PC-9 (cell line): ENCODE measurements around the gene SDK2. TPM values are rescaled to one million over a fixed set of nuclear protein-coding genes. Genes with fewer than 3 reads are reported as not detected.

Experiments
- BruUV-seq: library from RNA; stranded (reverse); fragments of 400-500 nt; replicated peaks from 2 replicates; lab custom pipeline; 2021; lab: Mats Ljungman, UMichigan
- CTCF ChIA-PET: fragments of 300-600 bp; sonication (Branson Sonifier 250); formaldehyde crosslinking; loops from one replicate; lab custom pipeline; 2022; ENCODE audit warnings: antibody characterized with exemption; lab: Charles Lee
- POLR2A ChIA-PET: fragments of 300-600 bp; sonication (Branson Sonifier 250); formaldehyde crosslinking; loops from one replicate; lab custom pipeline; 2022; ENCODE audit warnings: antibody characterized with exemption; ENCODE audit not compliant: unreplicated experiment; lab: Charles Lee
- DNase-seq, 2 experiments: peaks; one replicate each; pipeline versions ENCODE4 v3.0.0 to v3.0.0-alpha.2; 2015 to 2022; ENCODE audit warnings: mixed read lengths in 1 of 2
- H2AFZ ChIP-seq: fragments of 200-600 bp; sonication (generic); 2 replicates; pipeline ENCODE4 v1.8.1; 2017; ENCODE audit warnings: antibody characterized with exemption
- H3F3A ChIP-seq: fragments of 200-600 bp; sonication (generic); 2 replicates; pipeline ENCODE4 v1.8.1; 2017; ENCODE audit warnings: antibody characterized with exemption, mild to moderate bottlenecking, low read depth; ENCODE audit not compliant: insufficient read depth
- H3K27ac ChIP-seq: fragments of 200-600 bp; sonication (generic); 2 replicates; pipeline ENCODE4 v1.6.1; 2016; ENCODE audit warnings: mixed run types
- H3K27me3 ChIP-seq: fragments of 200-600 bp; sonication (generic); 2 replicates; pipeline ENCODE4 v1.6.1; 2016; ENCODE audit warnings: low read depth, mixed run types; ENCODE audit not compliant: insufficient read depth
- H3K36me3 ChIP-seq: fragments of 200-600 bp; sonication (generic); 2 replicates; pipeline ENCODE4 v1.6.1; 2016; ENCODE audit warnings: low read depth, mixed run types
- H3K4me1 ChIP-seq: fragments of 200-600 bp; sonication (generic); replicated peaks from 2 replicates; pipeline ENCODE4 v1.6.1; 2016; ENCODE audit warnings: mixed run types; ENCODE audit not compliant: insufficient read depth
- H3K4me2 ChIP-seq: fragments of 200-600 bp; sonication (generic); 2 replicates; pipeline ENCODE4 v1.6.1; 2017; ENCODE audit warnings: mixed run types
- H3K4me3 ChIP-seq: fragments of 200-600 bp; sonication (generic); 2 replicates; pipeline ENCODE4 v1.6.1; 2016; ENCODE audit warnings: mixed run types
- H3K79me2 ChIP-seq: fragments of 200-600 bp; sonication (generic); 2 replicates; pipeline ENCODE4 v1.6.1; 2017; ENCODE audit warnings: low read depth, mixed run types
- H3K9me2 ChIP-seq: fragments of 200-600 bp; sonication (generic); 2 replicates; pipeline ENCODE4 v1.8.1; 2017; ENCODE audit warnings: mild to moderate bottlenecking; ENCODE audit not compliant: insufficient read depth
- H3K9me3 ChIP-seq: fragments of 200-600 bp; sonication (generic); 2 replicates; pipeline ENCODE4 v1.8.1; 2016; ENCODE audit warnings: low read depth; ENCODE audit not compliant: insufficient read depth
- H4K20me1 ChIP-seq: fragments of 200-600 bp; sonication (generic); 2 replicates; pipeline ENCODE4 v1.8.1; 2017; ENCODE audit not compliant: insufficient read depth
- CTCF ChIP-seq: fragments of 200-600 bp; sonication (generic); conservative IDR thresholded peaks from 2 replicates; pipeline ENCODE4 v1.6.1; 2017; ENCODE audit warnings: mixed run types, antibody characterized with exemption, mild to moderate bottlenecking, moderate library complexity
- EZH2 ChIP-seq: fragments of 200-600 bp; sonication (generic); IDR thresholded peaks from 2 replicates; pipeline ENCODE4 v1.8.0; 2017; ENCODE audit warnings: antibody characterized with exemption, low read depth
- intact Hi-C: fragments of 100-400 bp; cut with micrococcal nuclease; formaldehyde crosslinking; loops from one replicate; pipeline ENCODE4 v1.10.0; 2022; ENCODE audit not compliant: unreplicated experiment
- total RNA-seq: library from RNA; stranded (reverse); gene quantifications from 2 replicates; pipeline ENCODE4 v1.2.3, GENCODE V29; 2021

The SDK2 gene
- total RNA-seq, 1 experiment from 2014 or later, result 0.04 TPM

GRCh38 chr17:73388578-73388905, 255.7 kb downstream of the SDK2 start:
- ChIA-PET CTCF (interaction anchor here (0.9 kb wide), 1 partner anchor 19 kb away, joined by 12 read pairs; no protein-coding TSS in a partner anchor), POLR2A (no interaction called here)
- no TSS peak for BruUV-seq

DNA sequence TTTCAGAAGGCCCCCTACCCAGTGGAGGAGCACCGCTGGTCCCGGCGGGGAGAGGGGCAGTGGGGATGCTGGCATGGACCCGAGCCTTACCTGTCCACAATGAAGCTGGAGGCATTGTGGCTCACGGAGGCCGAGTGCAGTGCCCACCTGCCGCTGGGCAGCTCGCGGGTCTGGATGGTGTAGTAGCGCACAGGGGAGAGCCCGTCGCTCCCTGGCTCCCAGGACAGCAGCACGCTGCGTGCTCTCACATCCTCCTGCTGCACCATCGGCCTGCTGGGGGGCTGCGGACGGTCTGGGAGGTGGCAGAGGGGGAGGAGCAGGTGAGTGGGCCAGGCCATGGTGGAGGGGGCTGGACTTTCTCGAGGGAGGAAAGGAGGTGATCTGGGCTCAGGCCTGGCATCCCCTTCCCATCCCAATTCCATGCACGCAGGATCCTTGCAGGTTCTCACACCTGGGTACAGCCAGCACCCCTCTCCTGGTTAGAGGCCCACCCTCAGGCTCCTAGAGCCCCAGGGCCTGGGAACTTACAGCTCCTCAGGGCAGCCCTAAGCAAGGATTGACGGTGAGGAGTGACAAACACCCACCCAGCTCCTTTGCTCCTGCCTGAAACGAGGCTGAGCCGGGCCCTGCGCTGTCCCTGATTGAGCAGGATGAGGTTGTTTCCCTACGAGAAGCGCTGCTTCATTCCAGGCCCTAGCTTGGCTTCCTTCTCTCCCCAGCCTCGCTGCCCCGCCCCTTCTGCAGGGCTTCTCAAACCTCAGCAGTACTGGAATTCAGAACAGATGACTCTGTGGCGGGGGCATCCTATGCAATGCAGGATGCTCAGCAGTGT, 256.3 kb downstream of the SDK2 start:
- CTCF ChIA-PET, result no interaction called here
- H3K79me2 ChIP-seq, result no peaks in the 10 kb centered on the region
- no peak for DNase-seq
- H3K4me3 ChIP-seq, result no peak overlapping the region
- no peaks in the 10 kb centered on the region for H3F3A ChIP-seq
- TF ChIP-seq EZH2, result no peak
- no peak for TF ChIP-seq CTCF
- H4K20me1 ChIP-seq, result no peaks in the 10 kb centered on the region
- no peaks in the 10 kb centered on the region for H3K9me3 ChIP-seq
- no peak overlapping the region for H3K4me2 ChIP-seq
- H3K9me2 ChIP-seq, result no peaks in the 10 kb centered on the region
- no peak overlapping the region for H3K27ac ChIP-seq
- H3K27me3 ChIP-seq, result peaks cover 82% of the 10 kb centered on the region
- no peak overlapping the region for H2AFZ ChIP-seq
- POLR2A ChIA-PET, result no interaction called here
- BruUV-seq, result no TSS peak
- intact Hi-C loops, result no loop called here
- H3K36me3 ChIP-seq, result no peaks in the 10 kb centered on the region
- no peaks in the 10 kb centered on the region for H3K4me1 ChIP-seq

More at GRCh38 chr17:73388578-73388905, 255.7 kb downstream of the SDK2 start:
- Histone ChIP-seq H3K9me3 (no peaks in the 10 kb centered on the region), H3K9me2 (no peaks in the 10 kb centered on the region), H3F3A (no peaks in the 10 kb centered on the region), H3K4me1 (no peaks in the 10 kb centered on the region), H2AFZ (no peak overlapping the region), H3K4me2 (no peak overlapping the region), H3K4me3 (no peak overlapping the region), H3K27me3 (peaks cover 76% of the 10 kb centered on the region), H3K79me2 (no peaks in the 10 kb centered on the region), H4K20me1 (0 out of 2 replicates have a peak, but pooled peaks cover 1% of the 10 kb centered on the region), H3K36me3 (no peaks in the 10 kb centered on the region), H3K27ac (no peak overlapping the region)
- TF ChIP-seq EZH2 (no peak), CTCF (no peak)
- intact Hi-C loops, result no loop called here
- DNase-seq, result no peak

DNA sequence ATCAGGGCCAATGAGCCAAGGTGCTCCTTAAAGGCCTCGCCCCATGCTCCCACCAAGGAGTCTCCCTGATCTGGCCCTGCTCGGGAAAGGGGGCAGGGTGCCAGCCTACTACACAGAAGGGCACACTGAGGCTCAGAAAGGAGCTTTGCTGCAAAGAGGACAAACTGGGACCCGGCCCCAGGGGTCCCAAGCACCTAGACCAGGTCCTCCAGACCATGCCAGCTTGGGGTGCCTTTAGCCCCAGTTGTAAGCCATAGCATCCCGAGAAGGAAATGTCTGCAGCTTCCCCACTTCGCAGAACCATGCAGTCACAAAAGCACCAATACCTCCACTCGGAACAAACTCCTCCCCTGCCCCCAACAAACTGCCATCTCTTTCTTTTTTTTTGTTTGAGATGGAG, 257.7 kb downstream of the SDK2 start:
- Histone ChIP-seq H3K27me3 (peaks cover 86% of the 10 kb centered on the region), H3K79me2 (no peaks in the 10 kb centered on the region), H2AFZ (no peak overlapping the region), H3K9me3 (no peaks in the 10 kb centered on the region), H4K20me1 (no peaks in the 10 kb centered on the region), H3K9me2 (no peaks in the 10 kb centered on the region), H3F3A (no peaks in the 10 kb centered on the region), H3K27ac (no peak overlapping the region), H3K4me3 (no peak overlapping the region), H3K36me3 (no peaks in the 10 kb centered on the region), H3K4me2 (no peak overlapping the region), H3K4me1 (no peaks in the 10 kb centered on the region)
- ChIA-PET CTCF (no interaction called here), POLR2A (no interaction called here)
- TF ChIP-seq CTCF, result no peak
- BruUV-seq, result no TSS peak
- intact Hi-C loops, result no loop called here
- no peak for DNase-seq
